22Rv1 (cell line): Measurements from ENCODE around the gene VEGFC.

ENCODE experiments used
- H3K27ac ChIP-seq: fragments of 450-650 bp; 2 replicates; pipeline ENCODE4 v1.5.1; 2017
- ZFX ChIP-seq: fragments of 450-650 bp; IDR thresholded peaks from 2 replicates; pipeline ENCODE4 v1.6.1; 2017; ENCODE audit warnings: antibody characterized with exemption, borderline replicate concordance
- TF ChIP-seq, protein P1 (sequence below): fragments of 450-650 bp; IDR thresholded peaks from 2 replicates; pipeline ENCODE4 v1.5.1; 2017; ENCODE audit warnings: mild to moderate bottlenecking

The VEGFC gene

DNA sequence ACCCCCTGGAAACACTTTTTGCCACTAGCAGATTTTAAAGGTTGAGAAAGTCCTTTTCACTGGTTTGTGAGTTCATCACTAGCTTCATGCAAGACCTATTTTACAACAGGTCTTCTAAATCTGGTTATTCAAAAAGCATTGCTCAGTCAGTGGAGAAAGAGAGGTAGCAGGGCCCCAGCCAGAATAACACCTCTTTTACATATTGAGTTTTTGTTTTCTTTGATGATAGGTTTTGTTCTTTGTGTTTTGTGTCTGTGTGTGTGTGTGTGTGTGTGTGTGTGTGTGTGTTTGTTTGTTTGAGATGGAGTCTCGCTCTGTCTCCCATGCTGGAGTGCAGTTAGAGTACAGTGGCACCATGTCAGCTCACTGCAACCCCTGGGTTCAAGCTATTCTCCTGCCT is 2.7 kb upstream of the VEGFC start:
- TF ChIP-seq ZFX, result no peak
- TF ChIP-seq, protein P1, sequence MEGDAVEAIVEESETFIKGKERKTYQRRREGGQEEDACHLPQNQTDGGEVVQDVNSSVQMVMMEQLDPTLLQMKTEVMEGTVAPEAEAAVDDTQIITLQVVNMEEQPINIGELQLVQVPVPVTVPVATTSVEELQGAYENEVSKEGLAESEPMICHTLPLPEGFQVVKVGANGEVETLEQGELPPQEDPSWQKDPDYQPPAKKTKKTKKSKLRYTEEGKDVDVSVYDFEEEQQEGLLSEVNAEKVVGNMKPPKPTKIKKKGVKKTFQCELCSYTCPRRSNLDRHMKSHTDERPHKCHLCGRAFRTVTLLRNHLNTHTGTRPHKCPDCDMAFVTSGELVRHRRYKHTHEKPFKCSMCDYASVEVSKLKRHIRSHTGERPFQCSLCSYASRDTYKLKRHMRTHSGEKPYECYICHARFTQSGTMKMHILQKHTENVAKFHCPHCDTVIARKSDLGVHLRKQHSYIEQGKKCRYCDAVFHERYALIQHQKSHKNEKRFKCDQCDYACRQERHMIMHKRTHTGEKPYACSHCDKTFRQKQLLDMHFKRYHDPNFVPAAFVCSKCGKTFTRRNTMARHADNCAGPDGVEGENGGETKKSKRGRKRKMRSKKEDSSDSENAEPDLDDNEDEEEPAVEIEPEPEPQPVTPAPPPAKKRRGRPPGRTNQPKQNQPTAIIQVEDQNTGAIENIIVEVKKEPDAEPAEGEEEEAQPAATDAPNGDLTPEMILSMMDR, result no peak
- H3K27ac ChIP-seq, result peak overlapping the region; percentile 60; the same call in 1 of the 2 replicates

DNA sequence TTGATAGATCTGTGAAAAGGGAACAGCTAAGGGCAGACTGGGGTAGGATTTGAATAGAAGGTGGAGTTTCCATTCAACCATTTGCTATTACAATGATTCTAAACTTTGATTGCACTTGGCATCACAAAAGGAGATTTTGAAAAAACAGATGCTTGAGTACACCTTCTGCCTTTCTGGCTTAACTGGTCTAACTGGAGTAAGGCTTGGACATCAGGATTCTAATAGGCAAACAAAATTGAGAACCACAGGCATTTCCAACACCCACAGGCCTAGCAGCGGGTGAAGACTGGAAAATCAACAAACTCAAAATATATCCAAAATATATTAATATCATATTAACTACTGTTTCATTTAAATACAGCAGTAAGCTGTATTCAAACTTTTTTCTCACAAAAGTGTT is 1.9 kb upstream of the VEGFC start:
- peak overlapping the region; percentile 60 for H3K27ac ChIP-seq
- no peak for TF ChIP-seq ZFX
- TF ChIP-seq, protein P1, result no peak

DNA sequence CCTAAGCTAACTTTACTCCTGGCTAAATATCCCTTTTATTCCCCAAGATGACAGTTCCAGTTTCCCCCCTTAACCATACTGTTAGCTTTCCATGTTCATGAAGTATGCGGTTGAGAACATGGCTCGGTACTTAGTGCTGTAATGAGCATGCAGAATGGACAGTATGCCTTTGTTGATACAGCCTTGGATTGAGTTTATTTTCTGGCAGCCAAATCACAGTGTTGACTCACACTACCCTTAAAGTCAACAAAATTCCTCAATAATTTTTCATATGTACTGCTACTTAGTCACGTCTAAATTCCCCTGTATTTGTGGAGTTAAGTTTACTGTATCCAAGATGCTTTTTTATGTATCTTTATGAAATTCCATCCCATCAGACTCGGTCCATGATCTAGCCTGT is 1.4 kb upstream of the VEGFC start:
- no peak for TF ChIP-seq ZFX
- TF ChIP-seq, protein P1, result no peak
- peak overlapping the region; percentile 60 for H3K27ac ChIP-seq

DNA sequence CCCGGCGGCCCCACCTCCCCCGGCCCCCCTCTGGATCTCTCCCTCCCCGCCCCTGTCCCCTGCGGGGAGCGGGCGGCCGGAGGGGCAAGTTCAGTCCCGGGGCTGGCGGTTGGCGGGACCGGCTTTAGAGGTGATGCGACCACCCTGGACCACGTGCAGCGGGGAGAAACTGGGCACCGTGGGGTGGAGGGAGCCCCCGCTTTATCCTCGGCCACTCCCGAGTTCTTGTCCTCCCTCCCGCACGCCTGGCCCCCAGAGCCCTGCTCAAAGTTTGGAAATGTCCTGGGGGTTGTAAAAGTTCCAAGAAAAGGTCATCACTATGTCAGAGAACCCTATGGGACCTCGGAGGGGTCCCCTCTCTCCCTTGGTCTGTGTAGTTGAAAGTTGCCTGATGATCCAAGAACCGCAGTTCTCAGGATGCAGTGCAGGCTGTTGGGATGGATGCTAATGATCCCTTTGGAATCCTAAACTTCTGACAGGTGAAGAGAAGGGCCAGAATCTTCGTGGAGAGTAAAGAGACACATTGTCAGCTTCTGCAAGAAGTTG is 411 bp upstream of the VEGFC start:
- no peak for TF ChIP-seq ZFX
- TF ChIP-seq, protein P1, result peak; percentile 16; the same call in 1 of the 2 replicates
- H3K27ac ChIP-seq, result peak overlapping the region; percentile 60; the same call in 1 of the 2 replicates

DNA sequence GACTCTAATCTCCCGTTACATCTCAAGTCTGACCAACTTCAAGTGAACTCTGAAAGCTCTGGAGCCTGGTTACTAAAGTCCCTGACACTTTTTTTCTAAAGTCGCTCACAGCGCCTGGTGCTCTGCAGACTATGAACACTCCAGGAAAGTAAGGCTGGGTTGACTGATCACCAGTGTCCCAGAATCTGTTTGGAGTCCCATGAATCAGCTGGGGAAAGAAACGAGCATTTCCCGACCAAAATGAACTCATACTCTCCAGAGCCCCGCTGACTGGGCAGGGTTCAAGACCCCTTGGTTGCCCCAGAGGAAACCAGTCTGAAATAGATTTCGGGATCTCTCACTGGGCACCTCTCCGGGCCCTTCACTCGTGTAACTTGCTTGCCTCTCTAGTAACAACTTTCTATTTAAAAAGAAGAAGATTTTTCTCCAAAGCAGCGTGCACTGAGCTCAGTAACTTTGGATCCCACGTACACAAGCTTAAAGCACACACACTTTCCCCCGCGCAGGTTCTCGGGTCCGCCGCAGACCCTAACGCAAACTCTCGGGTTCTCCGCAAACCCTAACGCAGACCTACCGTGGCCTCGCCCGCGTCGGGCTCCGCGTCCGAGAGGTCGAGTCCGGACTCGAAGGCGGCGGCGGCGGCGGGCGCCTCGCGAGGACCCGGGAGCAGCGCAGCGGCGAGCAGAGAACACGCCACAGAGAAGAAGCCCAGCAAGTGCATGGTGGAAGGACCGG is 964 bp downstream of the VEGFC start:
- TF ChIP-seq, protein P1, result no peak
- no peak for TF ChIP-seq ZFX
- H3K27ac ChIP-seq, result no peak overlapping the region

DNA sequence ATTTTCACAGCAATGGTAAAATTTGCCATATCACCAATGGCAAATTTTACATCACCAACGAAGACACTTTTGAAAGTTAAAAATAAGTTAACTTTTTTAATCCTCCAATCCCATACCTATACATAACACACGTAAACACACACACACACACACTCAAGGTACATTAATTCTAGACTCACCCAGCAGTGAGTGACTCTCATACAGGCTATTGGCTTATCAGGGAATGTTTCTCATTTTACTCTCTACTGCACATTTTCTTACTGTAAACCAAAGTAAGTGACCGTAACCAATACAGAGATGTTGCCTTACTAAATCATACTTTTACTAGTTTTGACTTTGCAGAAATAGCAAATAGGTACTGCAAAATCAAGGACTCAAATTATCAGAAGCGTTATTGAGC is 2.3 kb downstream of the VEGFC start:
- H3K27ac ChIP-seq, result no peak overlapping the region

More for the DNA sequence above, 2.3 kb downstream of the VEGFC start:
- TF ChIP-seq ZFX, result no peak
- TF ChIP-seq, protein P1, result no peak
